BJ (cell line): ENCODE measurements around the gene MDM2. TPM values are rescaled to one million over a fixed set of nuclear protein-coding genes. Genes with fewer than 3 reads are reported as not detected.

Source experiments
- CTCF ChIA-PET: fragments of 350-600 bp; formaldehyde crosslinking; extraction: SDS; loops from one replicate; lab custom pipeline; 2021; ENCODE audit warnings: antibody characterized with exemption, inconsistent platforms; lab: Yijun Ruan, JAX
- POLR2A ChIA-PET: fragments of 300-600 bp; sonication (Branson Sonifier 250); formaldehyde crosslinking; extraction: SDS; loops from one replicate; lab custom pipeline; 2021; ENCODE audit warnings: antibody characterized with exemption; lab: Charles Lee
- DNase-seq: peaks from one replicate; pipeline ENCODE4 v3.0.0-alpha.2; 2011; ENCODE audit warnings: low read depth
- H3K27me3 ChIP-seq: 2 replicates; pipeline ENCODE4 v1.6.0; 2011; ENCODE audit warnings: low read length; ENCODE audit not compliant: control insufficient read depth, insufficient read depth
- H3K36me3 ChIP-seq: 2 replicates; pipeline ENCODE4 v1.5.1; 2011; ENCODE audit warnings: low read length; ENCODE audit not compliant: control insufficient read depth, insufficient read depth
- H3K4me3 ChIP-seq: 2 replicates; pipeline ENCODE4 v1.5.1; 2011; ENCODE audit warnings: low read depth, mild to moderate bottlenecking, control low read depth, low read length
- CTCF ChIP-seq: IDR thresholded peaks from 2 replicates; pipeline ENCODE4 v1.5.1; 2011; ENCODE audit warnings: low read depth, mild to moderate bottlenecking, control low read depth, inconsistent platforms, low read length, moderate library complexity; ENCODE audit not compliant: insufficient read depth
- polyA plus RNA-seq: library from polyadenylated mRNA; depleted of rRNA; stranded (reverse); fragments of >200 nt; gene quantifications from 2 replicates; pipeline ENCODE4 v1.2.3, GENCODE V29; 2011

MDM2 gene
- polyA plus RNA-seq, 1 experiment = 15.1 TPM

- no peak for DNase-seq
- Histone ChIP-seq H3K4me3 (no peak overlapping the region), H3K27me3 (no peaks in the 10 kb centered on the region; the same call in 1 of the 2 replicates), H3K36me3 (no peaks in the 10 kb centered on the region)
- TF ChIP-seq CTCF = no peak
- CTCF ChIA-PET = interaction anchor here (1.3 kb wide), 2 partner anchors 200 to 211 kb away, joined by 4 read pairs; no protein-coding TSS in a partner anchor
- POLR2A ChIA-PET = no interaction called here
These were observed 56.6 kb downstream of the MDM2 start for GRCh38 chr12:68864604-68865003.

- TF ChIP-seq CTCF = no peak
- DNase-seq = no peak
- Histone ChIP-seq H3K27me3 (no peaks in the 10 kb centered on the region; the same call in 1 of the 2 replicates), H3K4me3 (no peak overlapping the region), H3K36me3 (no peaks in the 10 kb centered on the region)
- POLR2A ChIA-PET = no interaction called here
- CTCF ChIA-PET = interaction anchor here (1.3 kb wide), 3 partner anchors 199 to 291 kb away, joined by 4 to 9 read pairs (median 4); no protein-coding TSS in a partner anchor
These were observed 57.6 kb downstream of the MDM2 start for GRCh38 chr12:68865399-68866164.

- H3K36me3 ChIP-seq = peaks cover 2% of the 10 kb centered on the region; the same call in 1 of the 2 replicates
- POLR2A ChIA-PET = no interaction called here
- no peak for TF ChIP-seq CTCF
- no peak overlapping the region for H3K4me3 ChIP-seq
- peak; percentile 5 for DNase-seq
- CTCF ChIA-PET = interaction anchor here (1.0 to 1.9 kb wide), 4 partner anchors 10 to 290 kb away, joined by 3 to 4 read pairs (median 4); no protein-coding TSS in a partner anchor
- H3K27me3 ChIP-seq = no peaks in the 10 kb centered on the region; the same call in 1 of the 2 replicates
These were observed 59.0 kb downstream of the MDM2 start for GRCh38 chr12:68866950-68867349.

GRCh38 chr12:68867606-68868005 lies 59.6 kb downstream of the MDM2 start:
- no peak for DNase-seq
- no peak overlapping the region for H3K4me3 ChIP-seq
- ChIA-PET CTCF (interaction anchor here (0.6 to 1.9 kb wide), 5 partner anchors 10 to 289 kb away, joined by 3 to 4 read pairs (median 4); no protein-coding TSS in a partner anchor), POLR2A (no interaction called here)
- TF ChIP-seq CTCF = no peak
- H3K27me3 ChIP-seq = no peaks in the 10 kb centered on the region; the same call in 1 of the 2 replicates
- peaks cover 2% of the 10 kb centered on the region; the same call in 1 of the 2 replicates for H3K36me3 ChIP-seq
